ENCODE results near the gene CFAP54.

DNA sequence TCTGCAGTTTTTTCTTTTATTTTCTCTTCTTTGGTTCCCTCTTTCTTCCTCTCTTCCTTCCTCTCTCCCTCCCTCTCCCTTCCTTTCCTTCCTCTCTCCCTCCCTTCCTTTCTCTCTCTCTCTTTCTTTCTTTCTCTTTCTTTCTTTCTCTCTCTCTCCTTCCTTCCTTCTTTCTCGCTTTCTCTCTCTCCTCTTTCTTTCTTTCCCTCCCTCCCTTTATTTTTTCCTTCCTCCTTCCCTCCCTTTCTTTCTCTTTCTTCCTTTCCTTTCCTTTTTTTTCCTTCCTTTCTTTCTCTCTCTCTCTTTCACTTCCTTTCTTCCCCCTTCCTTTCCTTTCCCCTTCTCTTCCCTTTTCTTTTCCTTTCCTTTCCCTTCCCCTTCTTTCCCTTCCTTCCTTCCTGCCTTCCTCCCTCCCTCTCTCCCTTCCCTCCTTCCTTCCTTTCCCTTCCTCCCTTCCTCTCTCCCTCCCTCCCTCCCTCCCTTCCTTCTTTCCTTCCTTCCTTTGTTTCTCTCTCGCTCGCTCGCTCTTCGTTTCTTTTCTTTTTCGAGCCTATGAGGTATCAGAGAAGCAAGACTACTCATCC lies 13.7 kb downstream of the CFAP54 start:
- TF ChIP-seq, protein P1, sequence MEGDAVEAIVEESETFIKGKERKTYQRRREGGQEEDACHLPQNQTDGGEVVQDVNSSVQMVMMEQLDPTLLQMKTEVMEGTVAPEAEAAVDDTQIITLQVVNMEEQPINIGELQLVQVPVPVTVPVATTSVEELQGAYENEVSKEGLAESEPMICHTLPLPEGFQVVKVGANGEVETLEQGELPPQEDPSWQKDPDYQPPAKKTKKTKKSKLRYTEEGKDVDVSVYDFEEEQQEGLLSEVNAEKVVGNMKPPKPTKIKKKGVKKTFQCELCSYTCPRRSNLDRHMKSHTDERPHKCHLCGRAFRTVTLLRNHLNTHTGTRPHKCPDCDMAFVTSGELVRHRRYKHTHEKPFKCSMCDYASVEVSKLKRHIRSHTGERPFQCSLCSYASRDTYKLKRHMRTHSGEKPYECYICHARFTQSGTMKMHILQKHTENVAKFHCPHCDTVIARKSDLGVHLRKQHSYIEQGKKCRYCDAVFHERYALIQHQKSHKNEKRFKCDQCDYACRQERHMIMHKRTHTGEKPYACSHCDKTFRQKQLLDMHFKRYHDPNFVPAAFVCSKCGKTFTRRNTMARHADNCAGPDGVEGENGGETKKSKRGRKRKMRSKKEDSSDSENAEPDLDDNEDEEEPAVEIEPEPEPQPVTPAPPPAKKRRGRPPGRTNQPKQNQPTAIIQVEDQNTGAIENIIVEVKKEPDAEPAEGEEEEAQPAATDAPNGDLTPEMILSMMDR (IDR thresholded peaks at IDR 0.05; ENCODE audit: low read depth, low read length) = no peak
- TF ChIP-seq POLR2A (IDR thresholded peaks at IDR 0.05; ENCODE audit: extremely low read depth, insufficient read length) = no peak
